K562 (cell line): Measurements from ENCODE around the gene DCAF11.

ENCODE experiments used
- CEBPG ChIP-seq, 3 experiments: fragments of 200-800 bp in 1 of 3; sonication (Bioruptor generic) in 1 of 3; sonication (generic) in 1 of 3; formaldehyde crosslinking in 1 of 3; IDR thresholded peaks in 2 of 3; conservative IDR thresholded peaks in 1 of 3; 2 replicates each; pipeline versions ENCODE4 v1.6.1 to v1.8.0; 2016 to 2022; ENCODE audit warnings: missing compliant biosample characterization in 2 of 3, missing genetic modification characterization in 2 of 3, mild to moderate bottlenecking in 1 of 3, missing genetic modification reagents in 1 of 3
- NKRF ChIP-seq: fragments of 450-650 bp; IDR thresholded peaks from 2 replicates; pipeline ENCODE4 v1.6.1; 2016; ENCODE audit warnings: borderline replicate concordance
- UBTF ChIP-seq, 2 experiments: IDR thresholded peaks; 2 replicates each; pipeline ENCODE4 v1.6.1; 2012; ENCODE audit warnings: improper control_type of control experiment in 2 of 2, low read depth in 2 of 2, low read length in 2 of 2, borderline replicate concordance in 1 of 2
- TF ChIP-seq, protein P1 (sequence below): fragments of 450-650 bp; conservative IDR thresholded peaks from 2 replicates; pipeline ENCODE4 v1.6.1; 2016; ENCODE audit warnings: missing genetic modification characterization, low read depth, mild to moderate bottlenecking, missing compliant biosample characterization, moderate library complexity

- TF ChIP-seq UBTF (IDR thresholded peaks at IDR 0.05; ENCODE audit: borderline replicate concordance in 1 of 2, low read depth in 2 of 2, low read length in 2 of 2): no peak
- no peak for TF ChIP-seq CEBPG (CRISPR knock-in tag; IDR thresholded peaks at IDR 0.05)
- no peak for TF ChIP-seq CEBPG (tag; conservative IDR thresholded peaks at IDR 0.05 in 1 of 2, IDR thresholded peaks at IDR 0.05 in 1 of 2)
- TF ChIP-seq, protein P1, sequence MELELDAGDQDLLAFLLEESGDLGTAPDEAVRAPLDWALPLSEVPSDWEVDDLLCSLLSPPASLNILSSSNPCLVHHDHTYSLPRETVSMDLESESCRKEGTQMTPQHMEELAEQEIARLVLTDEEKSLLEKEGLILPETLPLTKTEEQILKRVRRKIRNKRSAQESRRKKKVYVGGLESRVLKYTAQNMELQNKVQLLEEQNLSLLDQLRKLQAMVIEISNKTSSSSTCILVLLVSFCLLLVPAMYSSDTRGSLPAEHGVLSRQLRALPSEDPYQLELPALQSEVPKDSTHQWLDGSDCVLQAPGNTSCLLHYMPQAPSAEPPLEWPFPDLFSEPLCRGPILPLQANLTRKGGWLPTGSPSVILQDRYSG (tag): no peak
- no peak for TF ChIP-seq NKRF
Measured at GRCh38 chr14:24078146-24078545, 36.4 kb upstream of the DCAF11 start.
